ENCODE measurements around the gene ITPR3. TPM values are rescaled to one million over a fixed set of nuclear protein-coding genes. Genes with fewer than 3 reads are reported as not detected.

Gene ITPR3
- total and polyA plus RNA-seq, 4 donors: 36.7 to 89.5 (median 44.4) TPM

DNA sequence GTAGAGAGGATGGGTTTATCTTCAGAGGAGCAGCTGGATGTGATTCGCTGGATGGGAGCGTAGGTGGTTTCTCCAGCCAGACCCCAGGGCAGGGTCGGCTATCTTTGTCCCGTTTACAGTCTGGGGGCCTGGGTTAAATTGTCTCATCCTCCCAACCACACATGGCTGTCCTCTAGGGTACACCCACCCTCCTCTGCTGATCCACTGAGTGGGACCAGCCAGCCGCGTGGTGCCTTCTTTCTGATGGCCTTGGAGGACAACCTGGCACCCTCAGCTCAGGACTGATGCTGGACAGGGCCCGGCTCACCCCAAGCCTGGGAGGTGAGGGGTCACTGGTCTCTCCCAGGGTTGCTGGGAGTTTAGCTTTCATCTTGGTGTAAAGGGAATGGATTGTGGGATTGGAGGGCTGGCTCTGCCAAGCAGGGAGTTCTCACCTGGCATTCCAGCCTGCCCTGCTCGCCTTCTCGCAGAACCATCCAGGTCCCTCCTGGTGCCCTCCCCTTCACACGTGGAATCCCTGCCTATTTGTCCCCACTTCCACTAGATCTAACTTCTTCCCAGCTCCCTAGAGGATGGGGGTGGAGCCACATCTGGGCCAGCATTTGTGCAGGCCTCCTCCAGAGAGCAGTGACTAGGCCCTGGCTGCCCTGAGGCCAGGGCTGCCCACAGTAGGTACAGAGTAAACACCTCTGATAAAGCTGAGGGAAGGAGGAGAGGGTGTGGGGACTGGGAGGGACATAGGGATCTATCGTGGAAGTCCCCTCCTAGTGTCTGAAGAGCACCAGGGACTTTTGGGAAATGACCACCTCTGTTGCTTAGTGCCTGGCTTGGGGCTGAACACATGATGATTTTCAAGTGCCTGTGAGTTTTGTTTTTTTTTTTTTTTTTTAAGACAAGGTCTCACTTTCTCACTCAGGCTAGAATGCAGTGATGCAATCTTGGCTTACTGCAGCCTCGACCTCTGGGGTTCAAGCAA lies 1.6 kb downstream of the ITPR3 start:
- ATAC-seq (ENCODE audit: insufficient read depth, low FRiP score) (no peak), DNase-seq (peak in 1 of 3 donors; percentile 28)
- Histone ChIP-seq H3K27ac (ENCODE audit: low read depth in 1 of 2, low read length in 1 of 2) (peak overlapping the region in 1 of 2 donors; percentile 96), H3K27me3 (ENCODE audit: control insufficient read depth in 3 of 3, insufficient read depth in 3 of 3, low read length in 2 of 3) (no peaks in the 10 kb centered on the region), H3K9ac (ENCODE audit: insufficient read depth in 1 of 2, low read length in 2 of 2) (peak overlapping the region in 1 of 2 donors; percentile 55), H3K4me1 (ENCODE audit: control insufficient read depth in 5 of 5, insufficient read depth in 5 of 5, low read length in 5 of 5) (peaks cover 0 to 36% (median 7%) of the 10 kb centered on the region in 5 donors), H3K36me3 (ENCODE audit: control insufficient read depth in 4 of 4, insufficient read depth in 4 of 4, low read length in 4 of 4) (peaks cover 0 to 7% (median 2%) of the 10 kb centered on the region in 4 donors), H3K4me3 (peak overlapping the region; percentile 64), H3K9me3 (ENCODE audit: control insufficient read depth in 4 of 4, insufficient read depth in 3 of 4, low read length in 3 of 4) (no peaks in the 10 kb centered on the region)
- WGBS, 2 donors: 47 to 73% methylated on average over 12 of the region's 12 CpGs
- TF ChIP-seq, protein P1, sequence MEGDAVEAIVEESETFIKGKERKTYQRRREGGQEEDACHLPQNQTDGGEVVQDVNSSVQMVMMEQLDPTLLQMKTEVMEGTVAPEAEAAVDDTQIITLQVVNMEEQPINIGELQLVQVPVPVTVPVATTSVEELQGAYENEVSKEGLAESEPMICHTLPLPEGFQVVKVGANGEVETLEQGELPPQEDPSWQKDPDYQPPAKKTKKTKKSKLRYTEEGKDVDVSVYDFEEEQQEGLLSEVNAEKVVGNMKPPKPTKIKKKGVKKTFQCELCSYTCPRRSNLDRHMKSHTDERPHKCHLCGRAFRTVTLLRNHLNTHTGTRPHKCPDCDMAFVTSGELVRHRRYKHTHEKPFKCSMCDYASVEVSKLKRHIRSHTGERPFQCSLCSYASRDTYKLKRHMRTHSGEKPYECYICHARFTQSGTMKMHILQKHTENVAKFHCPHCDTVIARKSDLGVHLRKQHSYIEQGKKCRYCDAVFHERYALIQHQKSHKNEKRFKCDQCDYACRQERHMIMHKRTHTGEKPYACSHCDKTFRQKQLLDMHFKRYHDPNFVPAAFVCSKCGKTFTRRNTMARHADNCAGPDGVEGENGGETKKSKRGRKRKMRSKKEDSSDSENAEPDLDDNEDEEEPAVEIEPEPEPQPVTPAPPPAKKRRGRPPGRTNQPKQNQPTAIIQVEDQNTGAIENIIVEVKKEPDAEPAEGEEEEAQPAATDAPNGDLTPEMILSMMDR (IDR thresholded peaks at IDR 0.05; ENCODE audit: control extremely low read depth, extremely low read depth): no peak

DNA sequence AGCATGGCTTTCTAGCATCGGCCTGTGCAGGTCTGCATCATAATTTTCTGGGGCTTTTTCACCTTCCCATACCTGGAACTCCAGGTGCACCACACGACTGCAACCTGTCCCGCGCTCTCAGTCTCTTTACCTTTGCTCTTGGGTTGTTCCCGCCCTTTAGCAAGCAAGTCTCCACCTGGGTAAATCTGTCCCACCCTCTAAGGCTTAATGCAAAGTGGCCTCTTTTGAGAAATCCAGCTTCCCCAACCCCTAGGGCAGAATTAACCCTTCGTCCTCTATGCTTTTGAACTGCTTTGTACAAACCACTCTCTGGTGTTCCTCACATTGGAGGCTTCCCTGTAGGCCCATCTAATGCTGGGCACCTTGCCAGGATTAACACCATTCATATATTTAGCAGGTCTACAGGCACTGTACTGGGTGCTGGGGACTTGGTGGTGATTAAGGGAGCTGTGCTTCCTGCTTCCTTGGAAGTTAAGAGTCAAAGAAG lies 2.8 kb downstream of the ITPR3 start:
- WGBS, 2 donors: 77 to 84% methylated on average over 6 of the region's 6 CpGs
- H3K36me3 ChIP-seq (ENCODE audit: control insufficient read depth in 4 of 4, insufficient read depth in 4 of 4, low read length in 4 of 4): peaks cover 0 to 7% (median 2%) of the 10 kb centered on the region in 4 donors
- H3K27me3 ChIP-seq (ENCODE audit: control insufficient read depth in 3 of 3, insufficient read depth in 3 of 3, low read length in 2 of 3): no peaks in the 10 kb centered on the region
- ATAC-seq (ENCODE audit: insufficient read depth, low FRiP score) (no peak), DNase-seq (peak in 1 of 3 donors; percentile 47)
- no peaks in the 10 kb centered on the region for H3K9me3 ChIP-seq (ENCODE audit: control insufficient read depth in 4 of 4, insufficient read depth in 3 of 4, low read length in 3 of 4)
- H3K4me1 ChIP-seq (ENCODE audit: control insufficient read depth in 5 of 5, insufficient read depth in 5 of 5, low read length in 5 of 5): peaks cover 0 to 40% (median 11%) of the 10 kb centered on the region in 5 donors
- H3K27ac ChIP-seq (ENCODE audit: low read depth in 1 of 2, low read length in 1 of 2): peak overlapping the region in 1 of 2 donors; percentile 72
- TF ChIP-seq, protein P1 (IDR thresholded peaks at IDR 0.05; ENCODE audit: control extremely low read depth, extremely low read depth): no peak
- no peak overlapping the region for H3K4me3 ChIP-seq
- H3K9ac ChIP-seq (ENCODE audit: insufficient read depth in 1 of 2, low read length in 2 of 2): no peak overlapping the region

DNA sequence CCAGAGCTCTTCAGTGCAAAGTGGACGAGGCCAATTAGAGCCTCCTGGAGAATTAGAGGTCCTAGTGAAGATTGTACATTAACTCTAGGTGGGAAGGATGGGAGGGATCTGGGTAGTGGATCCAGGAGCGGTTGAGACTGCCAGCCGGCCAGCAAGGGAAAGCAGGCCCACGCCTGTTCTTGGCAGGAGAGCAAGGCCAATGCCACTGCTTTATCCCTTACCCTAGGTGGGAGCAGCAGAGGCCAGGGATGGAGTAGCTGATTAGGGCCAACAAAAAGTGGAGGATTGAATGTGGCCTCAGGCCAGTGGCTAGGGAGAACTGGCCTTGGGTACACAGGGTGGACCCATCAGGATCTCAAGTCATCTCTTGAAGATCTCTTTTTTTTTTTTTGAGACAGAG lies 3.7 kb downstream of the ITPR3 start:
- Histone ChIP-seq H3K27ac (ENCODE audit: low read depth in 1 of 2, low read length in 1 of 2) (no peak overlapping the region), H3K27me3 (ENCODE audit: control insufficient read depth in 3 of 3, insufficient read depth in 3 of 3, low read length in 2 of 3) (no peaks in the 10 kb centered on the region), H3K4me1 (ENCODE audit: control insufficient read depth in 5 of 5, insufficient read depth in 5 of 5, low read length in 5 of 5) (peaks cover 0 to 34% (median 11%) of the 10 kb centered on the region in 5 donors), H3K9ac (ENCODE audit: insufficient read depth in 1 of 2, low read length in 2 of 2) (no peak overlapping the region), H3K9me3 (ENCODE audit: control insufficient read depth in 4 of 4, insufficient read depth in 3 of 4, low read length in 3 of 4) (no peaks in the 10 kb centered on the region), H3K4me3 (no peak overlapping the region), H3K36me3 (ENCODE audit: control insufficient read depth in 4 of 4, insufficient read depth in 4 of 4, low read length in 4 of 4) (peaks cover 0 to 7% (median 2%) of the 10 kb centered on the region in 4 donors)
- DNase-seq: no peak
- TF ChIP-seq, protein P1 (IDR thresholded peaks at IDR 0.05; ENCODE audit: control extremely low read depth, extremely low read depth): no peak
- 70 to 88% methylated on average over 4 of the region's 4 CpGs for WGBS, 2 donors
- ATAC-seq (ENCODE audit: insufficient read depth, low FRiP score): no peak
